HCT116 (cell line): ENCODE results near the gene CCDC172. TPM values are rescaled to one million over a fixed set of nuclear protein-coding genes. Genes with fewer than 3 reads are reported as not detected.

Experiments
- ATAC-seq: fragments of 200-7000 bp; cut with Tn5 transposase; 2 replicates; pipeline ENCODE4 v1.9.1; 2020; ENCODE audit warnings: mild to moderate bottlenecking, moderate library complexity
- BruUV-seq: library from RNA; stranded (reverse); fragments of 400-500 nt; replicated peaks from 2 replicates; lab custom pipeline; 2021; lab: Mats Ljungman, UMichigan
- CTCF ChIA-PET: fragments of 300-600 bp; sonication (Branson Sonifier 250); formaldehyde crosslinking; loops from one replicate; lab custom pipeline; 2021; ENCODE audit warnings: antibody characterized with exemption; lab: Charles Lee
- POLR2A ChIA-PET: fragments of 300-600, 350-600 bp; sonication (Branson Sonifier 250); formaldehyde crosslinking; loops from one replicate; lab custom pipeline; 2021; ENCODE audit warnings: antibody characterized with exemption; lab: Charles Lee
- RAD21 ChIA-PET, 2 experiments: fragments of 300-600 bp; sonication (Branson Sonifier 250); formaldehyde crosslinking; loops; one replicate each; lab custom pipeline; 2023; ENCODE audit warnings: low total read pairs in 2 of 2; ENCODE audit not compliant: uncharacterized antibody in 2 of 2, unreplicated experiment in 2 of 2, low non-redundant PET in 1 of 2; lab: Charles Lee
- DNase-seq: peaks from one replicate; pipeline ENCODE4 v3.0.0-alpha.2; 2010; ENCODE audit warnings: low read depth, low spot score
- H2AFZ ChIP-seq: fragments of 200-600 bp; shearing (Covaris generic), sonication (generic); 2 replicates; pipeline ENCODE4 v1.6.1; 2017; ENCODE audit warnings: low read depth, mixed run types, mixed read lengths, antibody characterized with exemption, low read length; ENCODE audit not compliant: poor library complexity, severe bottlenecking
- H3K27ac ChIP-seq: 2 replicates; pipeline ENCODE4 v1.5.1; 2012; ENCODE audit warnings: low read depth, low read length
- H3K27me3 ChIP-seq: fragments of 200-600 bp; sonication (generic); 2 replicates; pipeline ENCODE4 v1.6.1; 2016; ENCODE audit warnings: mixed run types, low read length, mixed read lengths; ENCODE audit not compliant: insufficient read depth
- H3K36me3 ChIP-seq, 2 experiments: fragments of 200-500 bp in 1 of 2; fragments of 200-600 bp in 1 of 2; sonication (Bioruptor generic) in 1 of 2; sonication (generic) in 1 of 2; 2 replicates each; pipeline versions ENCODE4 v1.5.1 to v1.6.1; 2014 to 2016; ENCODE audit warnings: low read length in 2 of 2, inconsistent platforms in 1 of 2, mixed read lengths in 1 of 2, mixed run types in 1 of 2; ENCODE audit not compliant: insufficient read depth in 2 of 2, control insufficient read depth in 1 of 2
- H3K4me1 ChIP-seq, 2 experiments: fragments of 200-600 bp in 1 of 2; sonication (generic) in 1 of 2; 2 replicates each; pipeline versions ENCODE4 v1.5.1 to v1.6.1; 2012 to 2017; ENCODE audit warnings: low read length in 2 of 2, inconsistent platforms in 1 of 2, mild to moderate bottlenecking in 1 of 2, mixed read lengths in 1 of 2, mixed run types in 1 of 2, moderate library complexity in 1 of 2; ENCODE audit not compliant: insufficient read depth in 2 of 2, control insufficient read depth in 1 of 2
- H3K4me2 ChIP-seq: fragments of 200-600 bp; sonication (generic); 2 replicates; pipeline ENCODE4 v1.6.1; 2017; ENCODE audit warnings: mixed run types, low read length, mixed read lengths
- H3K4me3 ChIP-seq, 2 experiments: fragments of 200-600 bp in 1 of 2; sonication (generic) in 1 of 2; replicated peaks in 1 of 2; 2 replicates each; pipeline ENCODE4 v1.5.1; 2011 to 2016; ENCODE audit warnings: low read length in 2 of 2, control low read depth in 1 of 2, low read depth in 1 of 2, mild to moderate bottlenecking in 1 of 2, mixed read lengths in 1 of 2, mixed run types in 1 of 2
- H3K79me2 ChIP-seq: fragments of 200-600 bp; sonication (generic); 2 replicates; pipeline ENCODE4 v1.6.1; 2017; ENCODE audit warnings: mild to moderate bottlenecking, mixed run types, low read length, moderate library complexity, mixed read lengths; ENCODE audit not compliant: insufficient read depth
- H3K9ac ChIP-seq: fragments of 200-600 bp; sonication (generic); 2 replicates; pipeline ENCODE4 v1.6.1; 2016; ENCODE audit warnings: low read length, mixed read lengths
- H3K9me2 ChIP-seq: fragments of 200-600 bp; sonication (generic), shearing (Covaris generic); 2 replicates; pipeline ENCODE4 v1.6.1; 2017; ENCODE audit warnings: mixed run types, mild to moderate bottlenecking, moderate library complexity; ENCODE audit not compliant: insufficient read depth
- H3K9me3 ChIP-seq, 2 experiments: fragments of 200-500 bp in 1 of 2; fragments of 200-600 bp in 1 of 2; sonication (Bioruptor generic) in 1 of 2; sonication (generic) in 1 of 2; 2 replicates each; pipeline ENCODE4 v1.6.1; 2014 to 2017; ENCODE audit warnings: low read length in 2 of 2, mixed read lengths in 2 of 2, inconsistent platforms in 1 of 2, low read depth in 1 of 2, mild to moderate bottlenecking in 1 of 2, mixed run types in 1 of 2, moderate library complexity in 1 of 2; ENCODE audit not compliant: control insufficient read depth in 1 of 2, insufficient read depth in 1 of 2
- H4K20me1 ChIP-seq: fragments of 200-600 bp; sonication (generic), shearing (Covaris generic); 2 replicates; pipeline ENCODE4 v1.6.1; 2017; ENCODE audit warnings: mixed run types, mild to moderate bottlenecking, moderate library complexity; ENCODE audit not compliant: insufficient read depth
- CEBPB ChIP-seq: IDR thresholded peaks from 2 replicates; pipeline ENCODE4 v1.6.1; 2012; ENCODE audit warnings: low read depth
- EGR1 ChIP-seq: IDR thresholded peaks from 2 replicates; pipeline ENCODE4 v1.6.1; 2012; ENCODE audit warnings: low read depth
- ELF1 ChIP-seq: IDR thresholded peaks from 2 replicates; pipeline ENCODE4 v1.6.1; 2012; ENCODE audit warnings: low read depth, borderline replicate concordance
- EZH2 ChIP-seq: fragments of 200-600 bp; sonication (generic); IDR thresholded peaks from 2 replicates; pipeline ENCODE4 v1.6.1; 2017; ENCODE audit warnings: antibody characterized with exemption, mixed run types
- POLR2AphosphoS5 ChIP-seq: IDR thresholded peaks from 2 replicates; pipeline ENCODE4 v1.6.1; 2011; ENCODE audit warnings: mild to moderate bottlenecking, low read depth, low read length, moderate library complexity
- RAD21 ChIP-seq: IDR thresholded peaks from 2 replicates; pipeline ENCODE4 v1.6.1; 2012; ENCODE audit warnings: low read depth, mild to moderate bottlenecking
- REST ChIP-seq: IDR thresholded peaks from 2 replicates; pipeline ENCODE4 v1.6.1; 2012; ENCODE audit warnings: low read depth
- SP1 ChIP-seq: IDR thresholded peaks from 2 replicates; pipeline ENCODE4 v1.6.1; 2012; ENCODE audit warnings: low read depth
- YY1 ChIP-seq: IDR thresholded peaks from 2 replicates; pipeline ENCODE4 v1.6.1; 2011; ENCODE audit warnings: low read length, low read depth, moderate library complexity, mild to moderate bottlenecking; ENCODE audit not compliant: insufficient replicate concordance; ENCODE audit errors: extremely low read depth
- intact Hi-C: fragments of 100-400 bp; cut with micrococcal nuclease; formaldehyde crosslinking; loops from 2 replicates; pipeline ENCODE4 v1.10.0; 2022
- total RNA-seq: library from RNA; stranded (reverse); gene quantifications from one replicate; pipeline ENCODE4 v1.2.1, GENCODE V29; 2021; ENCODE audit not compliant: unreplicated experiment

CCDC172 gene
- total RNA-seq, 1 experiment from 2014 or later: not detected

- TF ChIP-seq REST (no peak), ELF1 (no peak), CEBPB (no peak), RAD21 (no peak), EZH2 (no peak)
These were observed 47.5 kb downstream of the CCDC172 start (continued) for GRCh38 chr10:116371737-116372136.

GRCh38 chr10:116382290-116382689 lies 58.0 kb downstream of the CCDC172 start:
- no peak overlapping the region for H3K4me2 ChIP-seq
- no peak overlapping the region for H3K4me3 ChIP-seq
- CTCF ChIA-PET: no interaction called here
- no peaks in the 10 kb centered on the region for H3K36me3 ChIP-seq
- peaks cover 64% of the 10 kb centered on the region for H3K27me3 ChIP-seq
- H3K9me2 ChIP-seq: no peaks in the 10 kb centered on the region
- H3K79me2 ChIP-seq: no peaks in the 10 kb centered on the region
- ATAC-seq (no peak), DNase-seq (no peak)
- H4K20me1 ChIP-seq: no peaks in the 10 kb centered on the region
- H3K9me3 ChIP-seq: no peaks in the 10 kb centered on the region
- H2AFZ ChIP-seq: no peak overlapping the region
- POLR2A ChIA-PET: no interaction called here
- TF ChIP-seq SP1 (no peak), CEBPB (no peak), ELF1 (no peak), POLR2AphosphoS5 (no peak), YY1 (no peak), RAD21 (no peak), EGR1 (no peak)
- intact Hi-C loops: no loop called here
- H3K9ac ChIP-seq: no peak overlapping the region
- RAD21 ChIA-PET: no interaction called here
- BruUV-seq: no TSS peak
- no peaks in the 10 kb centered on the region for H3K4me1 ChIP-seq
- no peak overlapping the region for H3K27ac ChIP-seq
